ENCODE results near the gene MANF. TPM values are rescaled to one million over a fixed set of nuclear protein-coding genes. Genes with fewer than 3 reads are reported as not detected.

Gene MANF
- total and polyA plus RNA-seq, 2 of the 13 experiments (the other 11 are each of a cell fraction or from before 2014, with no cell fraction given) = 55.4 to 269 TPM

DNA sequence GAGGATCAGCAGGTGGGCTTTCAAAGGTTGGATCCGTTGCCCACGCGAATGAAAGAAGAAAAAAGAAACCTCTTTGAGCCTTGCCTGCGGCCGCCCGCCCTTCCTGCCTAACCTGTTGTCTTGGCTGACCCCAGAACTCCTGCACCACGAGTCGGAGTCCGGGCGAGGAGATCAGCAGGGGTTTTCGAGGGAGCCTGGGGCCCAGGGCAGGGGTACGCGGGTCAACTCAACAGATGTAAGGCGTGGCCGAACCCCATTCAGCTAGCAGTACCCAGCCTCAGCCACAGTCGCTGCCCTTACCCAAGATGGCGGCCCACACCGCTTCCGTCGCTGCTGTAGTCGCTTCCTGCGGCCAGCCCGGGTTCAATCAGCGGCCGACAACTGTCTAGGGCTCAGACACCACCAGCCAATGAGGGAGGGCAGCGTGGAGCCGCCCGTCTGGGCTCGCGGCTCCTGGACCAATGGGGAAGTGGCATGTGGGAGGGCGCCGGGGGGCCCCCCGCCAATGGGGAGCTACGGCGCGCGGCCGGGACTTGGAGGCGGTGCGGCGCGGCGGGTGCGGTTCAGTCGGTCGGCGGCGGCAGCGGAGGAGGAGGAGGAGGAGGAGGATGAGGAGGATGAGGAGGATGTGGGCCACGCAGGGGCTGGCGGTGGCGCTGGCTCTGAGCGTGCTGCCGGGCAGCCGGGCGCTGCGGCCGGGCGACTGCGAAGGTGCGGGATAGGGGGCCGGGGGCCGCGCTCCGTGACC is at the start of gene MANF (continued):
- TF ChIP-seq, protein P1, sequence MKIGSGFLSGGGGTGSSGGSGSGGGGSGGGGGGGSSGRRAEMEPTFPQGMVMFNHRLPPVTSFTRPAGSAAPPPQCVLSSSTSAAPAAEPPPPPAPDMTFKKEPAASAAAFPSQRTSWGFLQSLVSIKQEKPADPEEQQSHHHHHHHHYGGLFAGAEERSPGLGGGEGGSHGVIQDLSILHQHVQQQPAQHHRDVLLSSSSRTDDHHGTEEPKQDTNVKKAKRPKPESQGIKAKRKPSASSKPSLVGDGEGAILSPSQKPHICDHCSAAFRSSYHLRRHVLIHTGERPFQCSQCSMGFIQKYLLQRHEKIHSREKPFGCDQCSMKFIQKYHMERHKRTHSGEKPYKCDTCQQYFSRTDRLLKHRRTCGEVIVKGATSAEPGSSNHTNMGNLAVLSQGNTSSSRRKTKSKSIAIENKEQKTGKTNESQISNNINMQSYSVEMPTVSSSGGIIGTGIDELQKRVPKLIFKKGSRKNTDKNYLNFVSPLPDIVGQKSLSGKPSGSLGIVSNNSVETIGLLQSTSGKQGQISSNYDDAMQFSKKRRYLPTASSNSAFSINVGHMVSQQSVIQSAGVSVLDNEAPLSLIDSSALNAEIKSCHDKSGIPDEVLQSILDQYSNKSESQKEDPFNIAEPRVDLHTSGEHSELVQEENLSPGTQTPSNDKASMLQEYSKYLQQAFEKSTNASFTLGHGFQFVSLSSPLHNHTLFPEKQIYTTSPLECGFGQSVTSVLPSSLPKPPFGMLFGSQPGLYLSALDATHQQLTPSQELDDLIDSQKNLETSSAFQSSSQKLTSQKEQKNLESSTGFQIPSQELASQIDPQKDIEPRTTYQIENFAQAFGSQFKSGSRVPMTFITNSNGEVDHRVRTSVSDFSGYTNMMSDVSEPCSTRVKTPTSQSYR (CRISPR knock-in tag; IDR thresholded peaks at IDR 0.05; ENCODE audit: borderline replicate concordance) = no peak
- TF ChIP-seq RFXAP (CRISPR knock-in tag; IDR thresholded peaks at IDR 0.05; ENCODE audit: borderline replicate concordance) = peak; percentile 84
- TF ChIP-seq NKX3-1 (CRISPR knock-in tag; IDR thresholded peaks at IDR 0.05) = 0 out of 2 replicates have a peak, but pooled peaks have one; percentile 71
- no peak for TF ChIP-seq ETV6 (CRISPR knock-in tag; conservative IDR thresholded peaks at IDR 0.05)
- TF ChIP-seq RNF219 (CRISPR knock-in tag; IDR thresholded peaks at IDR 0.05) = no peak
- TF ChIP-seq MTA1 (CRISPR knock-in tag; IDR thresholded peaks at IDR 0.05; ENCODE audit: borderline replicate concordance) = no peak
- no peak for TF ChIP-seq ZSCAN29 (CRISPR knock-in tag; conservative IDR thresholded peaks at IDR 0.05)
- peak; percentile 84 for TF ChIP-seq SMAD3 (CRISPR knock-in tag; IDR thresholded peaks at IDR 0.05)
- TF ChIP-seq ZNF331 (CRISPR knock-in tag; IDR thresholded peaks at IDR 0.05) = no peak; the same call in 1 of the 2 replicates
- no peak for TF ChIP-seq ZNF577 (CRISPR knock-in tag; IDR thresholded peaks at IDR 0.05; ENCODE audit: borderline replicate concordance, low read depth)
- no peak; the same call in 1 of the 2 replicates for TF ChIP-seq NCOA2 (CRISPR knock-in tag; IDR thresholded peaks at IDR 0.05)
- peak; percentile 76 for TF ChIP-seq ERF (CRISPR knock-in tag; IDR thresholded peaks at IDR 0.05)
- TF ChIP-seq THAP11 (CRISPR knock-in tag; IDR thresholded peaks at IDR 0.05) = peak; percentile 93
- peak in 1 of 2 experiments; percentile 85; a peak in 2 of 4 replicates for TF ChIP-seq POLR2A (IDR thresholded peaks at IDR 0.05; ENCODE audit: insufficient read depth in 1 of 2, low read depth in 2 of 2, low read length in 2 of 2)
- TF ChIP-seq TAF15 (IDR thresholded peaks at IDR 0.05; ENCODE audit: low read depth, low read length, poor library complexity, severe bottlenecking) = peak; percentile 68
- TF ChIP-seq EZH2 (conservative IDR thresholded peaks at IDR 0.05; ENCODE audit: low read depth, low read length) = no peak
- 0 out of 2 replicates have a peak, but pooled peaks have one; percentile 7 for TF ChIP-seq FOXO1 (CRISPR knock-in tag; IDR thresholded peaks at IDR 0.05)
- peak; percentile 64; the same call in 1 of the 2 replicates for TF ChIP-seq ZC3H13 (CRISPR knock-in tag; IDR thresholded peaks at IDR 0.05)
- TF ChIP-seq KLF12 (CRISPR knock-in tag; IDR thresholded peaks at IDR 0.05; ENCODE audit: borderline replicate concordance) = peak; percentile 77
- TF ChIP-seq ZNF556 (CRISPR knock-in tag; IDR thresholded peaks at IDR 0.05; ENCODE audit: borderline replicate concordance) = no peak; the same call in 1 of the 2 replicates
- no peak for TF ChIP-seq EED (CRISPR knock-in tag; IDR thresholded peaks at IDR 0.05)
- TF ChIP-seq SAP130 (CRISPR knock-in tag; IDR thresholded peaks at IDR 0.05; ENCODE audit: low read depth) = peak; percentile 89
- peak; percentile 65; the same call in 1 of the 2 replicates for TF ChIP-seq ZNF564 (CRISPR knock-in tag; IDR thresholded peaks at IDR 0.05)
- TF ChIP-seq JUNB (CRISPR knock-in tag; IDR thresholded peaks at IDR 0.05; ENCODE audit: borderline replicate concordance) = no peak
- TF ChIP-seq SNRNP70 (IDR thresholded peaks at IDR 0.05; ENCODE audit: low read depth, low read length) = no peak
- TF ChIP-seq SIN3B (IDR thresholded peaks at IDR 0.05; ENCODE audit: low read length) = no peak; the same call in 1 of the 2 replicates
- TF ChIP-seq KDM1A (CRISPR knock-in tag; IDR thresholded peaks at IDR 0.05) = no peak
- peak; percentile 92 for TF ChIP-seq POLR2G (IDR thresholded peaks at IDR 0.05; ENCODE audit: low read depth, low read length)

Measured in HepG2 (cell line).